Mesenchymal stem cell (in vitro differentiated cells and primary cell): ENCODE measurements around the gene MPI. TPM values are rescaled to one million over a fixed set of nuclear protein-coding genes. Genes with fewer than 3 reads are reported as not detected.

Source experiments
- DNase-seq: peaks from one replicate; pipeline ENCODE4 v3.0.0-alpha.2; 2013
- H2AFZ ChIP-seq: one replicate; pipeline ENCODE4 v1.6.1; 2013; ENCODE audit warnings: low read depth, mild to moderate bottlenecking, control low read depth, inconsistent platforms, low read length, moderate library complexity
- H2AK5ac ChIP-seq: 2 replicates; pipeline ENCODE4 v1.6.1; 2013; ENCODE audit warnings: low read length, moderate library complexity, mild to moderate bottlenecking, inconsistent platforms; ENCODE audit not compliant: severe bottlenecking
- H2BK120ac ChIP-seq: one replicate; pipeline ENCODE4 v1.6.1; 2013; ENCODE audit warnings: low read depth, mild to moderate bottlenecking, inconsistent platforms, low read length, moderate library complexity
- H2BK12ac ChIP-seq, 2 experiments: one replicate each; pipeline ENCODE4 v1.6.1; 2013; ENCODE audit warnings: inconsistent platforms in 2 of 2, low read length in 2 of 2, mild to moderate bottlenecking in 2 of 2, moderate library complexity in 2 of 2, control low read depth in 1 of 2
- H2BK15ac ChIP-seq: one replicate; pipeline ENCODE4 v1.6.1; 2013; ENCODE audit warnings: mild to moderate bottlenecking, low read depth, inconsistent platforms; ENCODE audit not compliant: poor library complexity, severe bottlenecking
- H2BK5ac ChIP-seq: 2 replicates; pipeline ENCODE4 v1.6.1; 2013; ENCODE audit warnings: low read depth, mild to moderate bottlenecking, low read length, control low read depth, inconsistent platforms; ENCODE audit not compliant: poor library complexity, severe bottlenecking
- H3K14ac ChIP-seq, 2 experiments: one replicate each; pipeline ENCODE4 v1.6.1; 2013; ENCODE audit warnings: inconsistent platforms in 2 of 2, low read length in 2 of 2, control low read depth in 1 of 2, mild to moderate bottlenecking in 1 of 2, moderate library complexity in 1 of 2
- H3K18ac ChIP-seq, 2 experiments: one replicate each; pipeline ENCODE4 v1.6.1; 2013; ENCODE audit warnings: inconsistent platforms in 2 of 2, low read length in 2 of 2, control low read depth in 1 of 2, low read depth in 1 of 2, mild to moderate bottlenecking in 1 of 2
- H3K23ac ChIP-seq, 2 experiments: one replicate each; pipeline ENCODE4 v1.6.1; 2013; ENCODE audit warnings: inconsistent platforms in 2 of 2, low read length in 2 of 2, mild to moderate bottlenecking in 2 of 2, moderate library complexity in 2 of 2, control low read depth in 1 of 2
- H3K27ac ChIP-seq: 2 replicates; pipeline ENCODE4 v1.5.1; 2013; ENCODE audit warnings: mild to moderate bottlenecking, moderate library complexity, low read length, control low read depth, inconsistent platforms; ENCODE audit not compliant: poor library complexity, severe bottlenecking
- H3K27me3 ChIP-seq, 2 experiments: 2 replicates each; pipeline versions ENCODE4 v1.6.1 to v1.7.0; 2013; ENCODE audit warnings: low read length in 2 of 2, mild to moderate bottlenecking in 2 of 2, moderate library complexity in 2 of 2, control low read depth in 1 of 2, inconsistent platforms in 1 of 2; ENCODE audit not compliant: control insufficient read depth in 1 of 2, insufficient read depth in 1 of 2
- H3K36me3 ChIP-seq, 2 experiments: 2 replicates each; pipeline versions ENCODE4 v1.6.1 to v1.7.0; 2013; ENCODE audit warnings: low read length in 2 of 2, control low read depth in 1 of 2, inconsistent platforms in 1 of 2, low read depth in 1 of 2, mild to moderate bottlenecking in 1 of 2; ENCODE audit not compliant: insufficient read depth in 2 of 2, control insufficient read depth in 1 of 2
- H3K4ac ChIP-seq, 2 experiments: one replicate each; pipeline ENCODE4 v1.6.1; 2013; ENCODE audit warnings: inconsistent platforms in 2 of 2, low read length in 2 of 2, mild to moderate bottlenecking in 2 of 2, moderate library complexity in 2 of 2, control low read depth in 1 of 2, low read depth in 1 of 2
- H3K4me1 ChIP-seq: 2 replicates; pipeline ENCODE4 v1.6.1; 2013; ENCODE audit warnings: low read depth, low read length, control low read depth; ENCODE audit not compliant: control insufficient read depth, insufficient read depth
- H3K4me2 ChIP-seq: 2 replicates; pipeline ENCODE4 v1.6.1; 2013; ENCODE audit warnings: low read length, mild to moderate bottlenecking, inconsistent platforms; ENCODE audit not compliant: poor library complexity, severe bottlenecking
- H3K4me3 ChIP-seq, 2 experiments: 2 replicates each; pipeline versions ENCODE4 v1.5.1 to v1.7.0; 2013; ENCODE audit warnings: low read length in 2 of 2, mild to moderate bottlenecking in 2 of 2, control low read depth in 1 of 2, low read depth in 1 of 2; ENCODE audit not compliant: insufficient read depth in 1 of 2
- H3K79me1 ChIP-seq: replicated peaks from 2 replicates; pipeline ENCODE4 v1.6.1; 2013; ENCODE audit warnings: mild to moderate bottlenecking, control low read depth, low read length, inconsistent platforms; ENCODE audit not compliant: poor library complexity, severe bottlenecking
- H3K9ac ChIP-seq: 2 replicates; pipeline ENCODE4 v1.7.0; 2013; ENCODE audit warnings: mild to moderate bottlenecking, low read length, moderate library complexity
- H3K9me3 ChIP-seq: 2 replicates; pipeline ENCODE4 v1.7.0; 2013; ENCODE audit warnings: mild to moderate bottlenecking, low read length; ENCODE audit not compliant: control insufficient read depth
- H4K8ac ChIP-seq: one replicate; pipeline ENCODE4 v1.6.1; 2013; ENCODE audit warnings: inconsistent platforms, mild to moderate bottlenecking, low read length, moderate library complexity
- H4K91ac ChIP-seq: one replicate; pipeline ENCODE4 v1.6.1; 2013; ENCODE audit warnings: mild to moderate bottlenecking, low read length, inconsistent platforms
- WGBS: methylation state at CpG from one replicate; pipeline ENCODE4 v1.1.7; 2013; ENCODE audit warnings: mixed read lengths; 5-methylcytosine and 5-hydroxymethylcytosine counted together
- polyA plus RNA-seq, 2 experiments: library from polyadenylated mRNA; stranded (reverse); fragments of 200-250 nt; gene quantifications; one replicate each; pipeline ENCODE4 v1.2.3, GENCODE V29; 2013

MPI gene, protein sequence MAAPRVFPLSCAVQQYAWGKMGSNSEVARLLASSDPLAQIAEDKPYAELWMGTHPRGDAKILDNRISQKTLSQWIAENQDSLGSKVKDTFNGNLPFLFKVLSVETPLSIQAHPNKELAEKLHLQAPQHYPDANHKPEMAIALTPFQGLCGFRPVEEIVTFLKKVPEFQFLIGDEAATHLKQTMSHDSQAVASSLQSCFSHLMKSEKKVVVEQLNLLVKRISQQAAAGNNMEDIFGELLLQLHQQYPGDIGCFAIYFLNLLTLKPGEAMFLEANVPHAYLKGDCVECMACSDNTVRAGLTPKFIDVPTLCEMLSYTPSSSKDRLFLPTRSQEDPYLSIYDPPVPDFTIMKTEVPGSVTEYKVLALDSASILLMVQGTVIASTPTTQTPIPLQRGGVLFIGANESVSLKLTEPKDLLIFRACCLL
- polyA plus RNA-seq (2013, experiment 1 of 2): 25.4 TPM
- polyA plus RNA-seq (2013, experiment 2 of 2): 25.0 TPM

DNA sequence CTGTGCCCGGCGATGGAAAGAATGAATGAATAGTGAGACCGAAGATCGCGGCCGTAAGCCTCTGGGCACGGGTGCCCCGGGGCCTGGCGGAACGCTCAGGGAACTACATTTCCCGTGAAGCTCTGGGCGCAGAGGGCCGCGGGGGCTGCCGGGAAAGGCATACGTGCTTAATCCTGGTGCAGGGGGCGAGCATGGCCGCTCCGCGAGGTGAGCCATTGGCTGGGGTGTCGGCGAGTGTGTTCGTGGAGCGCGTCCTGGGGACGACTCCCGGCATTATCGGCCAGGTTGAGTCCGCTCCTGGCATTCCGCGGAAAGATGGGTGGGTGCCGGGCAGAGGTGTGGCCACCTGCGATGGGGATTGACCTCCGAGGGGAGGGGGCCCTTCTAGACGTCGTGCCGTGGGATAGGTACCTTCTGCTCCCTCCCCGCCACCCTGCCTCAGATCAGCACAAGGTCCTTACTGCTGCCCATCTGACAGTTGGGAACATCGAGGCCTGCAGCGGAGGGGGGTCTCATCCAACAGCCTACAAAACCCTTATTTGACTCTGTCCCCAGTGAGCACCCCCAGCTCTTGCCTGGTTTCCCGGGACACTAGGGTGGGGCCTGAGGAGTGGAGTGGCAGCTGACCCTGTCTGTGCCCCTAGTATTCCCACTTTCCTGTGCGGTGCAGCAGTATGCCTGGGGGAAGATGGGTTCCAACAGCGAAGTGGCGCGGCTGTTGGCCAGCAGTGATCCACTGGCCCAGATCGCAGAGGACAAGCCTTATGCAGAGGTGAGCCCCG is at the start of gene MPI:
TSS of gene MPI (plus strand) at position 160 of the 782 bp plus-strand sequence. CDS start at position 192, 32 bp downstream.
- H2BK12ac ChIP-seq: peak within 1 kb of the TSS; percentile 23 to 28
- H2BK5ac ChIP-seq: peak within 1 kb of the TSS; percentile 39
- DNase-seq: peak; percentile 85
- 7% methylated on average over 45 of the region's 47 CpGs for WGBS
- H3K4ac ChIP-seq: peak within 1 kb of the TSS; percentile 80 to 83
- peak within 1 kb of the TSS; percentile 95 for H4K91ac ChIP-seq
- peaks cover 19% of the 10 kb centered on the region for H3K4me1 ChIP-seq
- H3K4me2 ChIP-seq: peak within 1 kb of the TSS; percentile 77
- H3K79me1 ChIP-seq: peaks cover 23% of the 10 kb centered on the region
- peak within 1 kb of the TSS; percentile 87 for H2AFZ ChIP-seq
- H3K36me3 ChIP-seq: peaks cover 24 to 26% of the 10 kb centered on the region in 2 experiments
- peak within 1 kb of the TSS; percentile 94 for H2BK15ac ChIP-seq
- H3K9me3 ChIP-seq: no peaks in the 10 kb centered on the region
- peak within 1 kb of the TSS; percentile 43 to 98 for H3K14ac ChIP-seq
- H2BK120ac ChIP-seq: peak within 1 kb of the TSS; percentile 38
- peak within 1 kb of the TSS; percentile 92 to 95 for H3K18ac ChIP-seq
- H3K9ac ChIP-seq: peak within 1 kb of the TSS; percentile 94
- peak within 1 kb of the TSS; percentile 95 to 100 for H3K4me3 ChIP-seq
- no peak within 1 kb of the TSS for H2AK5ac ChIP-seq
- peak within 1 kb of the TSS; percentile 97 for H4K8ac ChIP-seq
- H3K27me3 ChIP-seq: no peaks in the 10 kb centered on the region
- peak within 1 kb of the TSS; percentile 37 to 66 for H3K23ac ChIP-seq
- H3K27ac ChIP-seq: peak within 1 kb of the TSS; percentile 18

DNA sequence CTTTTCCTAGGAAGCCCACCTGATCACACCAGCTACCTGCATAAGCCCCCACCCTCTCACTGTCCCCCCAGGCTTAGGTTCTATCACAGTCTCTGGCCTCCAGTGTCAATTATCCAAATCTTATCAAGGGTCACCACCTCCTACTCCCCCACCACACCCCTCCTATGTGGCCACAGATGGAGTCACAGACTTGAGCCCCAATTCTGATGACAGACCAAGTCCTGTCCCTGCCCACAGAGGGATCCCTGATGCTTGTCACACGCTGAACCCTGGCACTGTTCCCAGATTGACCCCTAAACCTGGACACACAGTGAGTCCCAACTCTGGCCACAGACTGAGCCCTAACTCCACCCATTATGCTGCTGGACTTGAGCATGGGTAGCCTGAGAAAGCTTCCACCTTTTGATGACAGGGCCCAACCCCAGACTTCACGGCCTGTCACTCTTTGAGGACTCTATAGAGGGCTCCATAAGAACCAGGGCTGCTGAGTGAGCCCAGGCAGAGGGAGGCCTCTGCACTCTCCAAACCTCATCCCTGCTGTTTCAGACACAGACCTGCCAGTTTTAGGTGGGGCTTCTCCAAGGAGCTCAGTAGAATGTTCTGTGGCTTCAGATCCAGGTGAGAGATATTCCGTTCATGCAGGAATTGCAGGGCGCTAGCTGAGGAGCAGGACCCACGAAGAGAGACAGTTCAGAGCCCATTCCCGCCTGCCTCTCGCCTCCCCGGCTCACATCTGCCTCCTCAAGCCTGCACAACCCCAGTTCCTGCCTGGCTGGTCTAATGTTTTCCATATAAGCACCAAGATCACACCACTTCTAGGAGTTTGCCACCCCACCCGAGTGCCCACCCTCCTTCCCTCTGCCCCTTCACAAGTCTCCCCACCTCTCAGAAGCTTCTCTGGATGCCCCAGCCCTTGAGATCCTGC is 48.7 kb upstream of the MPI start:
- no peak overlapping the region for H2BK12ac ChIP-seq
- H3K14ac ChIP-seq: no peak overlapping the region
- no peak overlapping the region for H3K18ac ChIP-seq
- H3K23ac ChIP-seq: no peak overlapping the region
- WGBS: 96% methylated on average over 9 of the region's 9 CpGs
- no peak overlapping the region for H2AK5ac ChIP-seq
- peaks cover 8% of the 10 kb centered on the region for H3K79me1 ChIP-seq
- no peak overlapping the region for H3K27ac ChIP-seq
- H4K91ac ChIP-seq: no peak overlapping the region
- no peak overlapping the region for H2BK120ac ChIP-seq
- peaks cover 11% of the 10 kb centered on the region for H3K4me1 ChIP-seq
- no peak overlapping the region for H4K8ac ChIP-seq
- no peak overlapping the region for H3K4ac ChIP-seq
- H3K36me3 ChIP-seq: peaks cover 49 to 61% of the 10 kb centered on the region in 2 experiments
- no peaks in the 10 kb centered on the region for H3K9me3 ChIP-seq
- peak overlapping the region; percentile 93 for H3K9ac ChIP-seq
- no peak overlapping the region for H3K4me3 ChIP-seq
- H2BK5ac ChIP-seq: no peak overlapping the region
- no peaks in the 10 kb centered on the region for H3K27me3 ChIP-seq
- H2AFZ ChIP-seq: no peak overlapping the region
- H2BK15ac ChIP-seq: no peak overlapping the region
- H3K4me2 ChIP-seq: no peak overlapping the region
- no peak for DNase-seq

DNA sequence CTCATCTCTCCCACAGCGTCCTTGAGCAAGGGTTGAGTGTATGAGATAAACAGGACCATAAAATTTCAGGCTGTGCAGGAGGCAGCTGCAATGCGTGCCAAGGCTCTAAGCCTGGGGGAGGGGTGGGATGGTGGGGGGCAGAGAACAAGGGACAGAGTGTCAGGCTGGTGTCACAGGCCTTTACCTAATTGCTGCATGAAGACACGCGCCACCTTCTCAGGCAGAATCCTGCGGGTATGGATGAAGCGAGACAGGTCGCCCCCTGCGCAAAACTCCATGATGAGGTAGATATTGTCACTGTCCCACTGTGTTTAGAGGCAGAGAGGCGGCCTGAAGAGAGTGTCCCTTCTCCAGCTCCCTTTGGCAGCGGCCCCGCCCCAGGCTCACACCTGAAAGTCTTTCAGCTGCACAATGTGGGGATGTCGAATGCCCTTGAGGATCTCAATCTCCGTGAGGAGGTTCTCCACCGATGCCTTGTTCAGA is 47.9 kb upstream of the MPI start:
- Histone ChIP-seq H3K27me3 (no peaks in the 10 kb centered on the region), H2BK120ac (no peak overlapping the region), H3K14ac (peak overlapping the region in 1 of 2 experiments; percentile 53), H4K91ac (no peak overlapping the region), H2BK5ac (no peak overlapping the region), H3K9me3 (no peaks in the 10 kb centered on the region), H3K4me3 (peak overlapping the region in 1 of 2 experiments; percentile 94), H3K18ac (peak overlapping the region in 1 of 2 experiments; percentile 76), H3K4me2 (no peak overlapping the region), H3K9ac (peak overlapping the region; percentile 93), H2AFZ (no peak overlapping the region), H4K8ac (no peak overlapping the region), H3K36me3 (peaks cover 41 to 60% of the 10 kb centered on the region in 2 experiments), H3K23ac (no peak overlapping the region), H2BK15ac (no peak overlapping the region), H2AK5ac (no peak overlapping the region), H3K4me1 (peaks cover 11% of the 10 kb centered on the region), H3K27ac (no peak overlapping the region), H3K79me1 (peaks cover 8% of the 10 kb centered on the region), H2BK12ac (no peak overlapping the region), H3K4ac (no peak overlapping the region)
- no peak for DNase-seq
- 84% methylated on average over 13 of the region's 14 CpGs for WGBS
